CD4-positive, alpha-beta T cell treated with Interleukin-1 beta for 1 hour (primary cell): ENCODE data around the gene CD47.

ENCODE experiments used
- DNase-seq, 2 donors: peaks; one replicate each; pipeline ENCODE4 v3.0.0-alpha.2; 2020 to 2022

Gene CD47

DNA sequence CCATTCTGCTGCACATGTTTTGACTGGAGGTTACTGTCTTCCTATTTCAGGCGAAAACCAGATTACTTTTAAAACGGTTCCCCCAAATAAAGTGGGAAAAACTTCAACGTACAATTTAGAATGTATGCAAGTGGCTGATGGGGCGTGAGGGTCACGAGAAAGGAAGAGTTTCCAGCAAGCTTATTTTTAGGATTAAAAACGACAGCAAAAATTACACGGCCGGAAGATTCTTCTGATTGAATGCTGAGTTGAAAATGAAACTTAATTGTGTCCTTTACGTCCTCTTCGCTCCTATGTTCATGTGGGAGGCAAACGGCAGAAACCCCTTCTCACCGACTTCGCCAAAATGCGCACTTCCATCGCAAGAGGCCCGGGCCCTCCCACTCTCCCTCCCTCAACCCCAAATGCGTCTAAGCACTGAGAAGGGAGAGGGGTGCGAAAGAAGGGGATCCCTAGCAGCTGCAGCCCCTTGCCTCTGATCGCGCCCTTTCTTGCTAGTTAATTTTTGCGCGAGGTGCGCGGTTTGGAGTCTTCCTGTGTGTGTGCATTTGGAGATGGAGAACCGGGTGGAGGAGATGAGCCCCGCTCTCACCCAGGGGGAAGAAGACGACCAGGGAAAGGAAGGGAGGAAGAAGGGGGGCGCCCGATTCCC is 656 bp downstream of the CD47 start:
- DNase-seq, result peak; percentile 63 to 67

DNA sequence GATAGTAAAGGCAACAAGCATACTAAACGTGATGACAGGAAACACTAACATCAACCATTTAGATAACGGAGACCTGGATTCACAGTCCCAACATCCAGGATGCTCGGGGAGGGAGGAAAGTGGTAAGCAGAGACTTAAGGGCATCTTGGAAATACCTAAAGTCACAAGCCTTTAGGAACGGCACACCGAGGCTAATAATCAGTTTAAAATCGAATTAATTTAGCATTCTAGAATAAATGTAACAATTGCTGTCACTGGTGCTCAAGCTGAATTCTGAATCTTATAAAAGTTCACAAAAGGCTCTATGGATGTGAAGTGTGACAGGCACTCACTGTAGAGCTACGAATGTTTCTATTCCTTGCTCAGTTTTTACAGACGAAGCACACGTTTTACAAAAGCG is 1.3 kb downstream of the CD47 start:
- no peak for DNase-seq

DNA sequence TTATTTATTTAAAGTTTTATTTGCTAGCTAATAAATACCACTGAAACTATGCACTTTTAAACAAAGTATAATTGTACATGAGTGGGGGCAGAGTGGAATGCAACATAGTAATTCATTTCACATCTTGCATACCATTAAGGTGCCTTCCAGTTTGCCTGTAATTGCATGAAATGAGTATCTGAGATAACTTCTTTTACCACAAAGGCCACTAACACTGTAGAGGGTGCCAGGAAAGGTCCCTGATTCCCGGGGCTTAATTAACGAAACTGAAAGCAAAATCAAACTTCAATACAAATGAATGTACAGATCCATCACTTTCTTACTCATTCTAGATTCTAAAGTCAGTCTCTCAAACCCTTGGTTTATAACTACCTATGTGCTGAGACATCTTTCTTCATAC is 2.1 kb downstream of the CD47 start:
- peak in 1 of 2 donors; percentile 66 for DNase-seq

DNA sequence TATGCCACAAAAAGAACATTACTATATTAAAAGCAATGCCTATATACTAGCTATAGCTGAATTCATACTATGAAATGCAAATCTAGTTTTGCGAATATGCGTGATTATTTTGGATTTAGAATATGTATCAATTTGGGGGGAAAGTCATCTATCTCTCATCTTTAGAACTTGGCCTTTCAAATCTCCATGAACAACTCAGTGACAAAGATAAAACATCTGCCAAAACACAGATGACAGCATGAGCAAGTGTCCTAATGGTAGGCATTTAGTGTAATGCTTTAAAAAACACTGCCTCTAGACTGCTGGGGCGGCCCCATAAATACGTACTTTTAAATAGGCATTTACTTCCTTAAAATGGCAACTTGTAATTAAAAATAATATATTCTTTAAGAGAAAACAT is 2.7 kb downstream of the CD47 start:
- DNase-seq, result no peak

DNA sequence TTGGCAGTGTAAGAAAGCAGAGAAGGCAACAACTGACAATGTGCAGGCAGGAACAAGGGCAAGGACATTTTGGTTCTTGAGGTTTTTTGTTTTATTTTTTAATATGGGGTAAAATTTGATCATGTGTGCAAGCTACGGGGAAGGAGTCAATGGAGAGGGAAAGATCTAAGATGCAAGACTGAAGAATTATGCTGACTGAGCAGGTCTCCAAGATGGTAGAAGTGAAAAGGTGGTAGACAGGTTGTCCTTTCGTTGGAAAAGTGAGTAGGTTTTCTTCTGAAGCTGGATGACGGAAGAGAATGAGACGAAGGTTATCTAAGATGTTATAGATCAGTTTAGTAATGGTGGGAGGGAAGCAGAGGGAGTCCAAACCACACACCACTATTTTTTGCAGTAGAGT is 4.2 kb downstream of the CD47 start:
- no peak for DNase-seq

DNA sequence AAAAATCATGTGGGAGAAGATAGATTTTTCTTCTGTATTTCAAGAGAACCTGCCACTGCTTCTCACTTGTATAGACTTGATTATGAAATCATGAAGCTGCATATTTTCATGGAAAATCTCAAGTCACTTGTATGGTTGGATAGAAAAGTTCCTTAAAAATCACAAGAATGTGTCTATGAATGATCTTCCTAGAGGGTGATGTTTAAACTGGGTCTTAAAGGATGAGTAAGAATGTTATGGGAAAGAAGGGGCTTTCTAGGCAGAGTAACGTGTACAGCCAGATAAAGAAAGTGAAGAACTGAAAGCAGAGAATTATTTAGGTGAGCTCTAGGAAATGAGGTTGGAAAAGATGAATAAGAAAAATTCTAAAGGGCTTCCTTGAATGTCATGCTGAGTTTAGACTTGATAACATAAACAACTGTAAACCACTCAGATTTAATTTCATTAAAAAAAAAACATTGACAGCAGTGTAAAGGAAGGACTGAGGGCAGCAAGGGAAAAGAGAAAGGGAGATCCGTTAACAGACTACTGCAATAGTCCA is 5.0 kb downstream of the CD47 start:
- DNase-seq, result no peak

DNA sequence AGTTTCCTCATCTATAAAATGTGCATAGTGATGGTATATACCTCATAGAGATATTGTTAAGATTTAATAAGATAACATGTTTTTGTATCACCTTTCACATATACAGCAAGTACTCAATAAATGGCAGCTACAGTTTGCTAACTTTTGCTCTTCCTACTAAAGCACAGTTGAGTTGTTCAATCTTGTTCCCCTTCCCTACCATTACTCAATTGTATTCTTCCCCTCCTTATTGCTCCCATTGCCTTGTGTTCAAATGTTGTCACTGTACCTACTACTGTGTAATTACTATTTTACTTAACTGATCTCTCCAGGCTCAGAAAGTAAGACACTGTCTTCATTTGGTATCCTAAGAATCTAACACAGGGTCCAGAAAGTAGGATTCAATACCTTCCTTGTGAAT is 5.5 kb downstream of the CD47 start:
- DNase-seq, result no peak

DNA sequence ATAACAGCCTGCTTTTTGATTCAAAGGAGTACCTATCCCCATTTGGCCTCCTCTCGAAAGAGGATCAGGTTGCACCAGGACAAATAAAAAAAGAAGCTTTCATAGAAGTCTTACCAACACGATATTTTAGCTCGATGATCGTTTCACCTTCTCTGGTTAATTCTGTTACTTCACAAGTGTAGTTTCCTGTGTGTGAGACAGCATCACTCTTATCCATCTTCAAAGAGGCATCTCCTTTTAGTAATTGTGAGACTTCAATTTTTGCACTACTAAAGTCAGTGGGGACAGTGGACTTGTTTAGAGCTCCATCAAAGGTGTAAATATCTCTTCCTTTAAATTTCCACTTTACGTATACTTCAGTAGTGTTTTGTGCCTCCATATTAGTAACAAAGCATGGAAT is 11.0 kb downstream of the CD47 start:
- DNase-seq, result no peak

DNA sequence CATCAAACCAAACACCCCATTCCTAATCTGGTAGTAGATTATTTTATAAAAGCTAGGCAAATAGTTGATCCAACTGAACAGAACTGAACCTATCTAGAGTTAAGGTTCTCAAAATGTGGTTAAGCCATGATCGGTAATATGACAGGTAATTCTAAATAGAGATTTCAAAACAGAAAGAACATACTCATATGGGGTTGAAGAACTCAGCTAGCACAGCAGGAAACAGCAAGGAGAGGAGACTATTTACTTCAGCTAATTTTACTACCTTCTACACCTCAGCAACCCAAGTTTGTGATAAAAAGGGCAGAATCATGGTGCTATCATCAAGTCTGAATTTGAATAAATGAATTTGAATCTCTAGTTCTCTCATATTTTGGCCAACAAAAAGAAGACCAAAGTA is 11.8 kb downstream of the CD47 start:
- no peak for DNase-seq

DNA sequence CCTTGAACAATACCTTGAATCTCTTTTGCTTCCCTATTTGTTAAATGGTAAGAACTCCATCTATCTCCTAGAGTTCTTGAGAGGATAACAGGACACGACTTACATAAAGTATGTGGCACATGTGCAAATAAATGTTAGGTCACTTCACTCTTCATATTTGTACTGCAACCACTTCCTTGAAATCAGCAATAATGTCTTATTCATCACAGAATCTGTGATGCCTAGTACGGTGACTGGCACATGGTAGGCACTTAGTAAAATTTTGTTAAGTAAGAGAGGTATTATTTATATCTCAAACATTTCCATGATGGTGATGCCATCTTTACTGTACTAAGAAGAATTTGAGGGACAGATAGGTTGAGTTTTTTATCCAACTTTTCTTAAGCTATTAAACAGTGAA is 14.3 kb downstream of the CD47 start:
- DNase-seq, result no peak

DNA sequence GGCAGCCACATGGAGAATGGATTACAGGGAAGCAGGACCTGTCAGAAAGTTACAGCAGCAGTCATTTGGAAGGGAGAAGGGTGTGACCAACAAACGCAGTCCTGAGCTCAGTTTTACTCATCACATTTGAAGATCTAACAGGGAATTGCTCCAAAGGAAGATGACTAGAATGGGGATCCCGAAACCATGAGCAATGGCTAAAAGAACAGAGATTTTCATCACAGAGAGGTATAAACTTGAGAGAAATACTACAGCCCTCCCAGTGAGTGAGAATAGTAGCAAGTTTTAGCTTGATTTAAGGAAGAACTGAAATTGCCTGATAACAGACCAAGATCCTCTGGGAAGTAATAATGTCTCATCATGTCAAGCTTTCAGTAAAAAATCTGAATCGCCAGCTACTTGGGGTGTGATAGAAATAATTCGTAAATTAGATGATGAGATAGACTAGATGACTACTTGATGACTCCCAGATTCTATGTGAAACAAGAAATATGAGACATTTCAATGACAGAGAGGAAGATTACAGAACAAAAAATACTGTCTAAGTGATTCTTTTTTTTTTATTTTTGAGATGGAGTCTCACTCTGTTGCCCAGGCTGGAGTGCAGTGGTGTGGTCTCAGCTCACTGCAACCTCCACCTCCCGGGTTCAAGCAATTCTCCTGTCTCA is 16.9 kb downstream of the CD47 start:
- DNase-seq, result no peak

DNA sequence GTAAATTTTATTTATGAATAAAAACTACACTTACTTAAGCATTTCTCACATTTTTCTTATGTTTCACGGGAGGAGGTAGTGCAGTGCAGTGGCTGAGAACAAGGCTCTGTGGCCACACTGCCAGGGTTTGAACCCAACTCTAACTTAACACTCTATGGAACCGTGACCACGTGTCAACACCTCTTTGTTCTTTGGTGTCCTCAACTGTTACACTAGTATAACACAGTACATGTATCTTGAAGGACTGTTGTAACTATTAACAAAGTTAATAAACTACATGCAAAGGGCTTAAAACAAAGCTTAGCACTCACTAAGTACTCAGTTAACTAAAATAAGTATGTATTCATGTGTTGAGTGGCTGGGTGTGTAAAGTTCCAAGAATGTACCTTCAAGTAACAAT is 19.5 kb downstream of the CD47 start:
- peak in 1 of 2 donors; percentile 27 for DNase-seq

DNA sequence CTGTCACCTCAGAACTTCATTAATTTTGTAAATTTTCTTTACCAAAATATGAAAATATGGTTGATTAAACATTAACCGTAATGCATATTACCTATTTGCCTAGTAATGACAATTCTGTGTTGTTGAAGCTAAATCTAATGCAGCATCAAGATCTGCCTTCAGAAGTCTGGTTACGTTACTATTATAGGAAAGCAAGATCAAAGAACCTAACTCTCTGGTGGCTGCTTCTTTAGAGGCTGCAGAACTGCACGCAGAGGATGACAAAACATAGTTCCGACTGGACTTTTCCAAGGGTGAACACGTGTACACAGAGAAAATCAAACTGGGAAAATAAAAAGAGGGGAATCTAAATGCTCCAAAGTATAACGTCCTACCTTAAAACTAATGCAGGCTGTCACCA is 20.5 kb downstream of the CD47 start:
- DNase-seq, result no peak

DNA sequence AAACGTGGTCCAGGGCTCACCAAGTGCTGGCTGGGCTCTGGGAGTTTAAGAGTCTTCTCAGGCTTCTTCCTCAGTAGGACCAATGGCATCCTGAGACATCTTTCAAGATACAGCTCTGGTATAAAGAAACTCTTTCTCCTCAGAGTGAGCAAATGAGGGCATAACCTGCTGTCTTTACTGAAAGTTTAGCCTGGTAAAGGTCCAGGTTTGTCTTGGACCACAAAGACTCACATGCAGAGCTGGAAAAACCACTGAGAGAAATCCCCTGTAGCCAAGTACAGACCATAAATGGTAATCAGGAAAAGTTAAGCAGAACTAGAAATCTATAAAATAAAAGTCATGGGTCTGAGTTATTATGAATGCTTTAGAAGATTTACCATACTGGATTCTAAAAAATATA is 23.1 kb downstream of the CD47 start:
- DNase-seq, result no peak

DNA sequence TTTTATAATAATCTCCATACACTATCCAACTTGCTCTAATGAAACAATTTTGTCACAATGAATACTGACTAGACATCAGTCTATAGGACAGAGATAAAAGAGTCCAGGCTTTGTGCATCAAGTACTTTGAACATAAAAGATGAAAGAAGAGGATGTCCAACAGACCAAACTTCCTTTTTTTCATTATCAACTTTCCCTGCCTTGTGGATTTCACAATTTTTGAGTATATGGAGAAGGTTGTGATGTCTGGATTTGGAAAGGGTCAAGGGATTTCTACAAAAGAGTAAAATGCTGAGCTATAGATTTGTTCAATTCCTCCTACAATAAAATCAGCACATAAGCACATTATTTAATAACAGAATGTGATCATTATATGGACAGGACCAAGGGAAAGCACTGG is 25.7 kb downstream of the CD47 start:
- DNase-seq, result no peak

DNA sequence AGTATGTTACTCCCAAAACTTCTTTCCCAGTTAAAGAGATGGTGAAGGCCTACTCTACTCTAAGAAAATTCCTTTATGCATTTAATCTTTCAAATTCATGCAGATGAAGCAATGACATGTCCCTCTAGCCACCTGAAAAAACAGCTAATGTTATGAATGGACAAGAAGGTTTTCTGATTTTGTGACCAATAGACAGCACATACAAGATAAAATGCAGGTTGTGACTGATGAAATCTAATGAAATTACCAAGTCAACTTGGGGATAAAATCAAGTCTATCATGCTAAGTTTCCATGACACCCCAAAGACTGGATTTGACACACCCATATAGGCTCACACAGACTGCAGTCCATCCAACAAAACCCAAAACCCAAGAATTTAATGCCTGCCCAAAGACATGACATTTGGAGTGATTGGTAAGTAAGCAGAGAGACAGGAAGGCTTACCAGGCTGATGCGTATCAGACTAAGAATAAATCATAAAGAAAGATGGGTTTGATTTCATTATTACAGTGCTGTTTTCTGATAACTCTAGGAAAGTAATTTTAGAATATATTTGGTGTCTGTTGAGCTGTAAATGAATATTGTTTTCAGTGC is 26.4 kb downstream of the CD47 start:
- no peak for DNase-seq

DNA sequence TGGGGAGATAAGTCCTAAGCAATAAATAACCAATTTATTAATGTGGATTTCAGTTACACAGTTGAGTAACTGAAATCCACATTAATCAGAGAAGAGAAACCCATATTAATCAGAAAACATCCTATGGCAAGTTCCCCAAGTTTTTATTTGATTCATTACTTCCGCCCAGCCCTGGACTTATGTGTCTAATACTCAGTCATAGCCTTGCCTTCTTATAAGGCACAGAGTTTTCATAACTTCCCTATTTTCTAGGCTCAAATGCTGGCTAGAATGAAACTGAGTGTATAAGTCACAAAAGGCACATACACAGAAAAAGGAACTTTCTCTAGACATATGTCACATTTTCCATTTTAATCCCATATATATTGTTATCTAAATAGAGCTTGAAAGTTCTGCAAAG is 28.8 kb downstream of the CD47 start:
- peak in 1 of 2 donors; percentile 6 for DNase-seq

DNA sequence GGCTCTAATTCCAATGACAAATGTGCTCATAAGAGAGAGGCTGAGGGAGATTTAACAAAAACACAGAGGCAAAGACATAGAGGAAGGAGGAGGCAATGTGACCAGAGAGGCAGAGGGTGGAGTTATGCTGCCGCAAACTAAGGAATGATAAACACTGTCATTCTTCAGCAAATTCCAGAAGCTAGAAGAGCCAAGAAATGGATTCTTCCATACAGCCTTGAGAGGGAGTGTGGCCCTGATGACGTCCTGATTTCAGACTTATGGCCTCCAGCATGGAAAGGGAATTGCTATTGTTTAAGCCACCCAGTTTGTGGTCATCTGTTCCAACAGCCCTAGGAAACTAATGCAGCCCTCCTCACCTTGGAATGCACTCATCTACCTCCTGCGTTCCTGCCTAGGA is 30.5 kb downstream of the CD47 start:
- DNase-seq, result no peak

DNA sequence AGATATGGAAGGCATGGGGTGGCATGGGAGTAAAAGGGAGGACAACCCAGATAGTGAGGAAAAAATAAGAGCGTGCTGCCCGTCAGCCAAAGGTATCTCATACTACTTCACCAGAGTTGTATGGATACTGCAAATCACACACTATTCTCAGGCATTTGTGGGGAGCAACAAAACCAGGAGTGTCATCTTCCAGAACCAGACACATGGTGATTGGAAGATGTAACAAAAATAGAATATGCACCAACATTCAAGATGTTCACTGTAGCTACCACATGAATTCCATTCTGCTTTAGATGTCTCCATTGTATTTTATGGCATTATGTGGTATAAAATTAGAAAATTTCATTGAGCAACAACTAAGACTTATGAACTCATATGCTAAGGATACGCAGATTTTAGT is 34.9 kb downstream of the CD47 start:
- DNase-seq, result no peak

DNA sequence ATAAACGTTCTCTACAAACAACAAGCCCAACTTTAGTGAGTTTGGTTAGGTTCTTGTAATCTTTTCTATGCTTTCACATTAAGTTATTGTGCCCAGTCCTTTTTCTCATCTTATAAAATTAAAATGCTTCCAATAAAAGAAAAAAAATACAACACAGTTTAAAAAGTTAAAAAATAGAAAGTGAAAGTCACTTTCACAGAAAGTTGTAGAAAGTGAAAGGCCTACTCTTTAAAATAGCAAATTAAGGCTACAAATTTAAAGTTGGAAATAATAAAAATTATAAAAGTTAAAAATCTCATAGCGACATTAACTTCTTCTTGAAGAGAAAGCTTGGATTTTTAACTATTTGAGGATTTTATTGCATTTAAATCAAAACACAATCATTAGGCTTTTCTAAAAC is 35.9 kb downstream of the CD47 start:
- no peak for DNase-seq

DNA sequence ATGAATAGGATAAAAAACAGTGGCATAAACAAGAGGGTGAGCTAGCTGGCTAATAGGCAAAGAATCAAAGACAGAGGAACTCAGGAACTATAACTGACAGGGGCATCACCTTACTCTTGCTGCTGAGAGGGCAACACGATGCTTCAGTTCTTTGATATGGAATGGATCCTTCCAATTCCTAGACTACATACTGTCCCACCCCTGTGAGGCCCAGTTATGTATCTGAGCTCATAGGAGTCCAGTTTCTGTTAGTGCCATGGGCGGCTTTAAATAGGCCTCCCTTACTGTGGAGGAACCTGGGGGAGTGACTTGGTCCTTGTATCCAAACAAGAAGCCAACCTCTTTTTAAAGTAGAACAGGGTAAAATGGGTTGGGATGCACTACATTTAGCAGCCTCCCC is 37.3 kb downstream of the CD47 start:
- no peak for DNase-seq

DNA sequence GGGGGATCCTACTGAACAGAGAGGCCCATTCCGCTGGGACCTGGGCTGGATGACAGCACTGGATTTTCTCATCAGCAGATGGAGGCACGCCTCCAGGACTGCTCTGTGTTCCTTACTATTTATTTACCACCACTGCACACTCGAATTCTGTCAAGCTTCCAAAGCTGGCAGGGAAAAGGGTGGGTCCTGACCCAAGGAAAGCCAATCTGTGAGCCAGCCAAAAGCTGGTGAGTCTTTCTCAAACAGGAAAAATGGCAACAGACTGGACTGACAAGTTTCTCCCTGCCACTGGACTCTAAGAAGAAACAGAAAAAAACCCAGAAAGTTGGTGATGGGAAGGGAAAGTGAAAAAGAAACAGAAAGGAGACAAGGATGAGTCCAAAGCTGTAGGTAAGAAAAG is 37.8 kb downstream of the CD47 start:
- DNase-seq, result no peak

DNA sequence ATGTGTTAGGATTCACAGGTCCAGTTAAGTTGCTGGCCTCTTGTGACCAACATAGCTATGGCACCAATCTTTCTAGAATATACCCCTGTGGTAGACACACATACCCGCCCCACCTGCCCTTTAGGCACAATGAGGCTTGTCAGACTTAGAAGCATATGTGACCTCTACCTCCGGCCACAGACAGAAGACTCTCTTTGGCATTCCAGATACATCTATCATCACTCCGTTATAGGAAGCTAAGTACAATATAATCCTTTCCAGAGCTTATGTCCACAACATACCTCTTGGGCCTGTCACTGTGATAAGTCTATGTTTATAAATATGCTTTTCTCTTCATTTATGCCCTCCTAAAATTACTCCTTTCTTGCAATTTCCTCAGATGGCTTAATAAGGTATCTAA is 39.8 kb downstream of the CD47 start:
- DNase-seq, result no peak

DNA sequence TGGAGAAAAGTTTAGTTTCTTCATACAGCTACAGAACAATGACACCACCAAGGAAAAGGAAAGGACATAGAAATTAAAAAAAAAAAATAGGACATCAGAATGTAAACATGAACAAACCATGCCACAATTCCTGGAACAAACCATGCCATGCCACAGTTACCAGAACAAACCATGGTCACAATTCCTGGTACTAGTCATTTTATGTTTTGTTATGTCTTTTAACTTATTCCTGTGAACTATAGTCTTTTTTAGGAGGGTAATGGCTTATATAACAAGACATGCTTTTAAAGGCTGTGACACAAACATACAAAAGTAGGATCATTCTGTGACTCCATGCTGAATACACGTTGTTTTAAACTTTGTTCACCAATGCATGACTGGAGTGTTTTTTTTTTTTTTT is 42.8 kb downstream of the CD47 start:
- no peak for DNase-seq

DNA sequence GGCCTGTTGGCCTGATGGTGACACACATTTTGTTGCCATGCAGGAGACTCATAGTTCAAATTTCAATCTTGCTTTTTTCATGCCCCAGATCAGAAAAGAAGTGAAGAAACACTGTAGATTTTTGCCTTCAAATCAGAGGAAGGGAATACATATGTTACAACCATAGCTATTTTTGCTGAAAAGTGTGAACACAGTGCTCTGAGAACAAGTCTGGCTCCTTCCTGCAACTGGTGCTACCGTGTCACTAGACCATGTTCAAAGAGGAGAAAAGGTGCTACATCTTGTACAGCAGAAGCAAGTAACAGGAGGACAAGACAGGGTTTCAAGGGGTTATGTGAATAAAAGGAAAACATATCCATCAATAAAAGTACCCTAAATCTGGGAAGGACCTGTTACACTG is 44.6 kb downstream of the CD47 start:
- no peak for DNase-seq
